ENCODE measurements around the gene FARSB.

The FARSB gene

DNA sequence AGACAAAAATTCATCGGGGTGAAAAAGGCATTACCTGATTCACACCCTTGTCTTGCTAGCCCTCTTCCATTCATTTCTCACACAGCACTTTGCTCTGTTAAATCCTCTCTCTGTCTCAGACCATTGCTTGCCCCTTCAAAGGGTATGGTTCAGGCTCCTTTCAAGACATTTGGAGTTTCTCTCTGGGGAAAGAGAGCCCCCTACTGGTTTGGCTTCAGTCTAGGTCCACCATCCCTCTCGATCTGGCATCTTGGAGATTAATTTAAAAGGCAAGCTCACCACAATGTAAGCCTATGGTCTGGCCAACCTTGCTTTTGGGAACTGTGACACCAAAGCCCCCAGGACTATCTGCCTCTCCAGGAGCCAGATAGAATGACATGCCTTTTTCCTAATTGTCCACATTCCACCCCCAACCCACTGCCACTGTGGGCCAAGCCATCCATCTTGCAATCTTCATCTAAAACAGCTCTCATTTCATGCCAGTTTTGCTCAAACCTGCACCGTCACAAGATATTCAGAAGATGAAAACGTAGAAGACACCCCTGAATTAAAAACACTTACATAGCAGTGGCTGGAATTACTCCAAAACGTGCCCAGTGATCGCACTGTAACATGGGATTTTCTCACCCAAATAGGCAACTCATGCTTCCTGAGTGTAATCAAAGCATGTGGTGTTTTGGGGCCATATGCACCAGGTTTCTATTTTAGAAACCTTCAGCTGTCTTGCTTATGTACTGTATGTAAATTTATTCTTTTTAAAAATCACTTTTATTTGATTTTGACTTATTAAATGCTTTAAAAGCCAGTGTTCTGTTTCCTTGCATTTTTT, 93.9 kb downstream of the FARSB start:
- TF ChIP-seq, protein P1, sequence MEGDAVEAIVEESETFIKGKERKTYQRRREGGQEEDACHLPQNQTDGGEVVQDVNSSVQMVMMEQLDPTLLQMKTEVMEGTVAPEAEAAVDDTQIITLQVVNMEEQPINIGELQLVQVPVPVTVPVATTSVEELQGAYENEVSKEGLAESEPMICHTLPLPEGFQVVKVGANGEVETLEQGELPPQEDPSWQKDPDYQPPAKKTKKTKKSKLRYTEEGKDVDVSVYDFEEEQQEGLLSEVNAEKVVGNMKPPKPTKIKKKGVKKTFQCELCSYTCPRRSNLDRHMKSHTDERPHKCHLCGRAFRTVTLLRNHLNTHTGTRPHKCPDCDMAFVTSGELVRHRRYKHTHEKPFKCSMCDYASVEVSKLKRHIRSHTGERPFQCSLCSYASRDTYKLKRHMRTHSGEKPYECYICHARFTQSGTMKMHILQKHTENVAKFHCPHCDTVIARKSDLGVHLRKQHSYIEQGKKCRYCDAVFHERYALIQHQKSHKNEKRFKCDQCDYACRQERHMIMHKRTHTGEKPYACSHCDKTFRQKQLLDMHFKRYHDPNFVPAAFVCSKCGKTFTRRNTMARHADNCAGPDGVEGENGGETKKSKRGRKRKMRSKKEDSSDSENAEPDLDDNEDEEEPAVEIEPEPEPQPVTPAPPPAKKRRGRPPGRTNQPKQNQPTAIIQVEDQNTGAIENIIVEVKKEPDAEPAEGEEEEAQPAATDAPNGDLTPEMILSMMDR (IDR thresholded peaks at IDR 0.05): peak; percentile 38
- Histone ChIP-seq H3K4me3 (no peak overlapping the region), H3K27ac (no peak overlapping the region)
- no peak for DNase-seq (ENCODE audit: low spot score)

- TF ChIP-seq, protein P1 (IDR thresholded peaks at IDR 0.05): no peak
- DNase-seq (ENCODE audit: low spot score): no peak
- Histone ChIP-seq H3K4me3 (no peak overlapping the region), H3K27ac (no peak overlapping the region)
Observed at GRCh38 chr2:222561151-222561550, 94.7 kb downstream of the FARSB start.

- H3K27ac ChIP-seq: no peak overlapping the region
- TF ChIP-seq, protein P1 (IDR thresholded peaks at IDR 0.05): no peak
- DNase-seq (ENCODE audit: low spot score): no peak
- no peak overlapping the region for H3K4me3 ChIP-seq
Observed at GRCh38 chr2:222554517-222554916, 101.4 kb downstream of the FARSB start.

- TF ChIP-seq, protein P1 (IDR thresholded peaks at IDR 0.05): no peak
- no peak overlapping the region for H3K27ac ChIP-seq
- DNase-seq (ENCODE audit: low spot score): no peak
- H3K4me3 ChIP-seq: no peak overlapping the region
Observed at GRCh38 chr2:222548992-222549391, 106.9 kb downstream of the FARSB start.

- TF ChIP-seq, protein P1 (IDR thresholded peaks at IDR 0.05): no peak
- Histone ChIP-seq H3K4me3 (no peak overlapping the region), H3K27ac (no peak overlapping the region)
- no peak for DNase-seq (ENCODE audit: low spot score)
Observed at GRCh38 chr2:222547083-222547482, 108.8 kb downstream of the FARSB start.

GRCh38 chr2:222545823-222546795, 109.8 kb downstream of the FARSB start:
- TF ChIP-seq, protein P1 (IDR thresholded peaks at IDR 0.05): no peak
- no peak for DNase-seq (ENCODE audit: low spot score)
- no peak overlapping the region for H3K27ac ChIP-seq
- H3K4me3 ChIP-seq: no peak overlapping the region
